ENCODE measurements around the gene MEDAG.

The MEDAG gene

GRCh38 chr13:30898070-30898469 is 8.0 kb upstream of the MEDAG start:
- no peak overlapping the region for H3K27ac ChIP-seq
- TF ChIP-seq CTCF (conservative IDR thresholded peaks at IDR 0.05) (no peak), ZFX (IDR thresholded peaks at IDR 0.05) (no peak)

DNA sequence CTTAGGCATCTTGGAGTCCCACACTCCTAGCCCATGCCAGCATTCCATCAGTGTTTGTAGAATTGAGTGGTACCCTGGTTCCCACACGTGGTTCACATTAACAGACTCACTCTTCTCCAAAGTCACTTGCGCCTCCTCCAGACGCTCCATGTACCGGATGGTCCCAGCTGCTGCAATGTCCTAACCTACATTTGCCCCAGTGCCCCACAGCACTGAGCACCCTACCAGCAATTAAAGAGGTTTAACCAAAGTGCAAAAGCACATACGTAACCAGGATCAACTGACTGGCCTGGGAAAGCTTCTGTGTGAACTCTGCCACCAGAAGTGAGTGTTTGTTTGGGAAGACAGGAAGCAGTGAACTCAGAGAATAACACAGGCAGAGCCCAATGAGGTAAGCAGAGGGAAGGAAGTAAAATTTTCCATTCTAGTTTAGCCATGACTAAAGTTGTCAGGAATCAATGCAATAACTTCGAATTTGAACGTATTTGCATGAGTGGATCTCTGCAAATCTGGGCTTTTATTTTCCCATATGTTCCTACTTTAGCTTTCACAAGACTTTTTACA is 7.3 kb upstream of the MEDAG start:
- no peak overlapping the region for H3K27ac ChIP-seq
- TF ChIP-seq ZFX (IDR thresholded peaks at IDR 0.05): no peak

DNA sequence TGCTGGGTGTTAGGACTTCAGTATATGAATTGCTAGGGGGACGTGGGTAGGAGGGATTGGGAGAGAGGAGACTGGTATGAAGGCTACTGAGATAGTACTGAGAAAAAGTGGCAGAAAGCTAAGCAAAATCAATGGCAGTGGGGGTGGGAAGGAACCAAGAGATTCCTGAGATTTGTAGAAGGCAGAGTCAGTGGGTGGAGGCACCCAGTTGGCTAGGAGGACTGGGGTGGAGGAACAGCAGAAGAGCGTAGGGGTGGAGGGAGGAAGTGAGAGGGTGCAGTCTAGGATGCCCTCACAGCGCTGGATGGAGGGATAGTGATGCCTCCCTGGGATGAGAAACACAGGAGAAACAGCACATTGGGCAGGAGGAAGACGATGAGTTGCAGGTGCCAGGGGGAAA is 5.6 kb upstream of the MEDAG start:
- TF ChIP-seq CTCF (conservative IDR thresholded peaks at IDR 0.05) (no peak), ZFX (IDR thresholded peaks at IDR 0.05) (no peak)
- no peak overlapping the region for H3K27ac ChIP-seq

DNA sequence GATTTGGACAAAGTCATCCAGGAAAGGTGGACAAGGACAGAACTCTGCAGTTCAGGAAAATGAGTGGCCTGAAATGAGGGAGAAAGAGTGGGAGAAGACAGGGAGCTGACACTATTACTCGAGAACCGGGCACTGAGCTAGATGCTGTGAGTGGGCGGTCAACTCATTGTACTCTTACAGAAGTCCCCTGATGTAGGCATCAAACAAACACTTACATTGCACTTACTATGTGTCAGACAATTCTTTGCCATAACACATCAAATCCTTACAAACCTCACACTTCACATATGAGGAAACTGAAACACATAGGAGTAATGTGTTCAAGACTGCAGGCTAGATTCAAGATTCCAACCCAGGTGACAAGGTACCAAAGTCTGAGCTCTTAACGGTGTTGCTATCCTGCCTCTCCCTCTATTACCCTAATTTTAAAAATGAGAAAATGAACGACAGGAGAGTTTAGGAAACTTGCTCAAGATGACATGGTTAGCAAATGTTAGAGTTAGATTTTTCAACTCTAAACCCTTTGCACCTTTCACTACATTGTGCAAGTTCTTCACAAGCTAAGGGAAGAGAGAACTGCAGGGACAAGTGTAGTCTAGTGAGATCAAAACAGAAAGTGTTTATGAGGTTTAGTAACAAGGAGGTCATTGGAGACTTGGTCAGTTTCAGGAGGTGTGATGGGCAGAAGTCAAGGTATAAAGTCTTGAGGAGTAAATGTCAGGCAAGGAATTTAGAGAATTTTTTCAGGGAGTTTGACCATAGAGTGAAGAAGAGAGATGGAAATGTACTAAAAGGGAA is 4.9 kb upstream of the MEDAG start:
- no peak overlapping the region for H3K27ac ChIP-seq
- TF ChIP-seq CTCF (conservative IDR thresholded peaks at IDR 0.05) (no peak), ZFX (IDR thresholded peaks at IDR 0.05) (no peak)

DNA sequence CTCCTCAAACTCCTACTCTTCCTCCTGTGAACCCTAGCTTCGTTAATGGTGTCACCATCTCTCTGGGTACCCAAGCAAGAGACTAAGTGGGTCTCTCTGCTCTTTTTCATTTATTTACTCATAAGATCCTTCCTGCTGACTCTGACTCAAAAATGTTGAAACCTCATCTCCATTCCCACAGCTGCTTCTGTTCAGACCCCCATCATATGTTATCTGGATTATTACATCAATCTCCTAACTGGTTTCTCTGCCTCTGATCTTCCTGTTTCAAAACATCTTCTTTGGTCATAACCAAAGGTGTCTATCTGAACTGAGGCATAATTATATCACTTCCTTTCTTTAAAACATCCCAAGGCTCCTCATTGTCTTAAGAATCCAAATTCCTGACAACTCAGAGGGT is 2.0 kb upstream of the MEDAG start:
- TF ChIP-seq ZFX (IDR thresholded peaks at IDR 0.05): no peak
- TF ChIP-seq CTCF (conservative IDR thresholded peaks at IDR 0.05): no peak
- H3K27ac ChIP-seq: no peak overlapping the region

- no peak overlapping the region for H3K27ac ChIP-seq
These were observed 460 bp downstream of the MEDAG start for GRCh38 chr13:30906411-30907051.

More at GRCh38 chr13:30906411-30907051, 460 bp downstream of the MEDAG start:
- TF ChIP-seq ZFX (IDR thresholded peaks at IDR 0.05): no peak
- no peak for TF ChIP-seq CTCF (conservative IDR thresholded peaks at IDR 0.05)

Data from C4-2B (cell line).